GM10248 (cell line): ENCODE data around the gene ALDH1A3.

Experiments used
- CTCF ChIA-PET: fragments of 300-600 bp; sonication (Branson Sonifier 250); formaldehyde crosslinking; extraction: SDS; loops from one replicate; lab custom pipeline; 2021; ENCODE audit warnings: antibody characterized with exemption; lab: Yijun Ruan, JAX
- POLR2A ChIA-PET: fragments of 350-650 bp; sonication (Branson Sonifier 250); formaldehyde crosslinking; extraction: SDS; loops from one replicate; lab custom pipeline; 2020; ENCODE audit warnings: antibody characterized with exemption; lab: Yijun Ruan, JAX
- DNase-seq: peaks from one replicate; pipeline ENCODE4 v3.0.0; 2012; ENCODE audit errors: extremely low spot score
- CTCF ChIP-seq: IDR thresholded peaks from 2 replicates; pipeline ENCODE4 v1.5.1; 2012; ENCODE audit warnings: mild to moderate bottlenecking, low read depth; ENCODE audit errors: extremely low read depth, missing control alignments, control extremely low read depth

Gene ALDH1A3

GRCh38 chr15:100863075-100863795 lies 16.4 kb upstream of the ALDH1A3 start:
- ChIA-PET CTCF (interaction anchor here (0.8 to 3.6 kb wide), 3 partner anchors 8 to 10 kb away, joined by 3 to 13 read pairs (median 4); no protein-coding TSS in a partner anchor), POLR2A (no interaction called here)
- DNase-seq: no peak
- no peak for TF ChIP-seq CTCF

- ChIA-PET POLR2A (no interaction called here), CTCF (interaction anchor here (0.8 to 1.4 kb wide), 2 partner anchors 8 to 9 kb away, joined by 3 to 4 read pairs; no protein-coding TSS in a partner anchor)
- no peak for TF ChIP-seq CTCF
- DNase-seq: no peak
These were observed 15.8 kb upstream of the ALDH1A3 start for GRCh38 chr15:100863796-100864267.

GRCh38 chr15:100866386-100867330 lies 13.0 kb upstream of the ALDH1A3 start:
- ChIA-PET CTCF (interaction anchor here (0.9 to 1.7 kb wide), 3 partner anchors 11 to 240 kb away, joined by 3 to 4 read pairs (median 4); no protein-coding TSS in a partner anchor), POLR2A (no interaction called here)

GRCh38 chr15:100867433-100867832 lies 12.2 kb upstream of the ALDH1A3 start:
- TF ChIP-seq CTCF: no peak
- CTCF ChIA-PET: interaction anchor here (1.0 kb wide), 1 partner anchor 241 kb away, joined by 3 read pairs; no protein-coding TSS in a partner anchor
- POLR2A ChIA-PET: no interaction called here
- no peak for DNase-seq

More at GRCh38 chr15:100866386-100867330, 13.0 kb upstream of the ALDH1A3 start:
- no peak for DNase-seq
- TF ChIP-seq CTCF: no peak

- POLR2A ChIA-PET: no interaction called here
- TF ChIP-seq CTCF: no peak
- DNase-seq: no peak
- CTCF ChIA-PET: interaction anchor here (1.9 kb wide), 1 partner anchor 242 kb away, joined by 4 read pairs; no protein-coding TSS in a partner anchor
These were observed 10.3 kb upstream of the ALDH1A3 start for GRCh38 chr15:100869151-100869999.
